ENCODE results near the gene FRRS1.

- TF ChIP-seq CTCF (IDR thresholded peaks at IDR 0.05; ENCODE audit: insufficient read depth, low read length, poor library complexity, severe bottlenecking) (no peak), EZH2phosphoT487 (conservative IDR thresholded peaks at IDR 0.05; ENCODE audit: low read length) (no peak)
Observed at GRCh38 chr1:99761774-99762173, 4.7 kb downstream of the FRRS1 start.
